Transverse colon (tissue), 4 donors: ENCODE measurements around the gene PTPRG. TPM values are rescaled to one million over a fixed set of nuclear protein-coding genes. Genes with fewer than 3 reads are reported as not detected.

ENCODE experiments used
- DNase-seq: peaks from one replicate; pipeline ENCODE4 v3.0.0-alpha.2; 2019
- H3K27ac ChIP-seq, 4 donors: fragments of 200-600 bp; sonication (generic); 2 replicates each; pipeline ENCODE4 v1.5.1; 2016 to 2018; ENCODE audit warnings: inconsistent platforms in 4 of 4
- H3K27me3 ChIP-seq: fragments of 200-600 bp; sonication (generic); 2 replicates; pipeline ENCODE4 v1.5.1; 2017; ENCODE audit warnings: inconsistent platforms
- H3K36me3 ChIP-seq, 4 donors: fragments of 200-600 bp; sonication (generic); 2 replicates each; pipeline ENCODE4 v1.5.1; 2017 to 2019; ENCODE audit warnings: inconsistent platforms in 4 of 4
- H3K4me1 ChIP-seq, 4 donors: fragments of 200-600 bp; sonication (generic); 2 replicates each; pipeline ENCODE4 v1.5.1; 2017 to 2020; ENCODE audit warnings: inconsistent platforms in 4 of 4
- H3K4me3 ChIP-seq, 4 donors: fragments of 200-600 bp; sonication (generic); 1 replicate in 1 of 4; 2 replicates in 3 of 4; pipeline versions ENCODE4 v1.5.1 to v1.6.1; 2017 to 2019; ENCODE audit warnings: inconsistent platforms in 4 of 4
- H3K9me3 ChIP-seq, 2 donors: fragments of 200-600 bp; sonication (generic); 2 replicates each; pipeline ENCODE4 v1.5.1; 2017 to 2019; ENCODE audit warnings: inconsistent platforms in 2 of 2
- CTCF ChIP-seq, 5 experiments: fragments of 200-600 bp in 3 of 5; fragments of 450-650 bp in 2 of 5; sonication (generic) in 3 of 5; IDR thresholded peaks; 1 replicate in 2 of 5; 2 replicates in 3 of 5; pipeline ENCODE4 v1.5.1; 2016 to 2017; ENCODE audit warnings: antibody characterized with exemption in 5 of 5, inconsistent platforms in 3 of 5, mild to moderate bottlenecking in 2 of 5, moderate library complexity in 1 of 5
- EP300 ChIP-seq: sonication (generic); formaldehyde crosslinking; IDR thresholded peaks from one replicate; pipeline ENCODE4 v1.6.1; 2017; ENCODE audit warnings: antibody characterized with exemption, low read depth
- POLR2A ChIP-seq: fragments of 450-650 bp; IDR thresholded peaks from one replicate; pipeline ENCODE4 v1.6.1; 2016; ENCODE audit warnings: antibody characterized with exemption, mild to moderate bottlenecking, moderate library complexity
- POLR2AphosphoS5 ChIP-seq, 3 donors: sonication (generic); formaldehyde crosslinking; IDR thresholded peaks; one replicate each; pipeline ENCODE4 v1.6.1; 2016; ENCODE audit warnings: antibody characterized with exemption in 3 of 3
- WGBS, 2 donors: methylation state at CpG; one replicate each; pipeline ENCODE4 v1.1.5; 2018; ENCODE audit warnings: low coverage in 1 of 2; 5-methylcytosine and 5-hydroxymethylcytosine counted together
- in situ Hi-C, 4 donors: fragments of 200-750 bp; cut with MboI; loops; one replicate each; pipeline versions ENCODE4 v1.15.0 to v1.15.1; 2017; ENCODE audit warnings: low sequenced_read_pairs in 3 of 4, low pct_ligation_motif_present in 1 of 4, low pct_unique_long_range_greater_than_20kb in 1 of 4
- intact Hi-C: fragments of 100-400 bp; cut with DNase I; formaldehyde crosslinking; loops from one replicate; pipeline ENCODE4 v1.15.1; 2023; ENCODE audit warnings: low total_unique reads
- total RNA-seq, 4 donors: library from RNA; depleted of rRNA; stranded (reverse); fragments of >200 nt; gene quantifications; one replicate each; pipeline ENCODE4 v1.1.0, GENCODE V29; 2016

The PTPRG gene
- total RNA-seq, 4 donors from 2014 or later, result 29.2 to 83.4 (median 41.6) TPM

- H3K4me3 ChIP-seq, result no peak overlapping the region
- H3K27ac ChIP-seq, result peak overlapping the region in 3 of 4 donors; percentile 0 to 43 (median 25)
- TF ChIP-seq CTCF (IDR thresholded peaks at IDR 0.05), result no peak
- TF ChIP-seq POLR2AphosphoS5 (IDR thresholded peaks at IDR 0.05), result no peak
- no peak for TF ChIP-seq POLR2A
- TF ChIP-seq EP300, result no peak
- H3K4me1 ChIP-seq, result peaks cover 0 to 15% (median 2%) of the 10 kb centered on the region in 4 donors
- H3K27me3 ChIP-seq, result no peaks in the 10 kb centered on the region
- no peaks in the 10 kb centered on the region for H3K9me3 ChIP-seq
- DNase-seq, result no peak
- intact Hi-C loops (no loop called here), in situ Hi-C loops (no loop called here)
- WGBS, 2 donors, result 81 to 83% methylated on average over 6 of the region's 6 CpGs
- no peaks in the 10 kb centered on the region for H3K36me3 ChIP-seq
Measured at GRCh38 chr3:61617651-61618050, 56.3 kb downstream of the PTPRG start.

DNA sequence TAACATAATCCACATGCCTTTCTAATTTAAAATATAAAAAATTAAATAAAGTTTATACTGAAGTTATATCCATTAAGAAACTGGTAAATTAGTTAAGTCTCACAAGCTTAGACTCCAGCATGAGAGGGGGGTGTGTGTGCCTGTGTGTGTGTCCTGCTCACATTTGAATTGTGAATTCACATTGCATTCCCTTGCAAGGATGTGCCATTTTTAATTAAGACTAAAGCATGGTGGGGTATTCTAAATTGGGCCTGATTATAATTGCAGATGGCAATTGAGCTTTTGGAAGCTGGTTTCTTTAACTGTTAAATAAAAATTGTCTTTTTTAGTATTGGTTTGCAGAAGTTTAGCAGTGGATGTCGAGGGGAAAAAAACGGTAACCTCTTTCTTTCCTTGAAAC is 56.9 kb downstream of the PTPRG start:
- no peaks in the 10 kb centered on the region for H3K36me3 ChIP-seq
- no peak overlapping the region for H3K4me3 ChIP-seq
- H3K27me3 ChIP-seq, result no peaks in the 10 kb centered on the region
- TF ChIP-seq POLR2AphosphoS5 (IDR thresholded peaks at IDR 0.05) (no peak), CTCF (IDR thresholded peaks at IDR 0.05) (no peak), EP300 (no peak), POLR2A (no peak)
- intact Hi-C loops (no loop called here), in situ Hi-C loops (no loop called here)
- no peaks in the 10 kb centered on the region for H3K9me3 ChIP-seq
- DNase-seq, result no peak
- no peak overlapping the region for H3K27ac ChIP-seq
- H3K4me1 ChIP-seq, result peaks cover 0 to 15% (median 2%) of the 10 kb centered on the region in 4 donors
- WGBS, 2 donors, result 91 to 95% methylated on average over 2 of the region's 2 CpGs

DNA sequence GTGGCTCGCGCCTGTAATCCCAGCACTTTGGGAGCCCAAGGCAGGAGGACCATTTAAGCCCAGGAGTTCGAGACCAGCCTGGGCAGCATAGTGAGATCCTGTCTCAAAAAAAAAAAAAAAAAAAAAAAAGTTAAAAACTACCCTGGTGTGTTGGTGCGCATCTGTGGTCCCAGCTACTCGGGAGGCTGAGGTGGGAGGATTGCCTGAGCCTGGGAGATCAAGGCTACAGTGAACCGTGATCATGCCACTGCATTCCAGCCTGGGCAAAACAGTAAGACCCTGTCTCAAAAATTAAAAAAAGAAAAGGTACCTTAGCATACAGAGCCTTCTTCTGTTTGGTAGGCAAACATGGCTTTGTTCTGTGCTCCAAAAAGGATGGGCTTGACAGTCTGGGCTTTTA is 57.5 kb downstream of the PTPRG start:
- Histone ChIP-seq H3K36me3 (no peaks in the 10 kb centered on the region), H3K9me3 (no peaks in the 10 kb centered on the region), H3K27me3 (no peaks in the 10 kb centered on the region), H3K4me1 (peaks cover 0 to 15% (median 2%) of the 10 kb centered on the region in 4 donors), H3K27ac (no peak overlapping the region), H3K4me3 (no peak overlapping the region)
- TF ChIP-seq EP300 (no peak), POLR2A (no peak), POLR2AphosphoS5 (IDR thresholded peaks at IDR 0.05) (no peak), CTCF (IDR thresholded peaks at IDR 0.05) (no peak)
- DNase-seq, result no peak
- WGBS, 2 donors, result 96% methylated on average over 6 of the region's 6 CpGs; no CpG with 5 or more reads in 1 of the 2 donors
- in situ Hi-C loops, result no loop called here
- intact Hi-C loops, result no loop called here

DNA sequence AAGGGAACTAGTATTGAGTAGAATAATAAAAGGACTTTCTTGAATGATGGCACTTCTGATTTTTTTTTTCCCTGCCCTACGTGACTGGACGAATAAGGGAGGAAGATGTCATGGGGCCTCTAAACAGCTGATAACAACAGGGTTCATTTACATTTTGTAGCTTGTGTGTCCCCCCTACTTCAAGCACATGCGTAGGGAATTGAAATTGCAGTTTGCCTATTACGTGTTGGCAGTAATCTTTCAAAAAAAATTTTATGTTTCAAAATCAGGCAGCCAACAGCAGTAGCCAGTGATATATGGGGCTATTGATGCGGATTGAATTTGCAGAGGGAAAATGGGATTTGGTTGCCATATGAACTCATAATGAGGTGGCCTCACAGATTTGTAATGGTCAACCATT is 58.7 kb downstream of the PTPRG start:
- 96 to 100% methylated on average over 4 to 5 of the region's 5 CpGs for WGBS, 2 donors
- Histone ChIP-seq H3K27ac (no peak overlapping the region), H3K9me3 (no peaks in the 10 kb centered on the region), H3K36me3 (no peaks in the 10 kb centered on the region), H3K27me3 (no peaks in the 10 kb centered on the region), H3K4me3 (no peak overlapping the region), H3K4me1 (peaks cover 0 to 15% (median 2%) of the 10 kb centered on the region in 4 donors)
- intact Hi-C loops (no loop called here), in situ Hi-C loops (no loop called here)
- TF ChIP-seq CTCF (IDR thresholded peaks at IDR 0.05) (no peak), POLR2AphosphoS5 (IDR thresholded peaks at IDR 0.05) (no peak), EP300 (no peak), POLR2A (no peak)
- DNase-seq, result no peak
